GM18909 (cell line): ENCODE measurements around the gene ZFPM1.
A peak's percentile ranks its signal among the peaks of the same experiment; 100 is the strongest.

Source experiments
- ATAC-seq: cut with Tn5 transposase; IDR thresholded peaks from one replicate; pipeline ENCODE4 v1.9.1; 2021; ENCODE audit warnings: mild to moderate bottlenecking; ENCODE audit not compliant: unreplicated experiment, poor library complexity

The ZFPM1 gene

DNA sequence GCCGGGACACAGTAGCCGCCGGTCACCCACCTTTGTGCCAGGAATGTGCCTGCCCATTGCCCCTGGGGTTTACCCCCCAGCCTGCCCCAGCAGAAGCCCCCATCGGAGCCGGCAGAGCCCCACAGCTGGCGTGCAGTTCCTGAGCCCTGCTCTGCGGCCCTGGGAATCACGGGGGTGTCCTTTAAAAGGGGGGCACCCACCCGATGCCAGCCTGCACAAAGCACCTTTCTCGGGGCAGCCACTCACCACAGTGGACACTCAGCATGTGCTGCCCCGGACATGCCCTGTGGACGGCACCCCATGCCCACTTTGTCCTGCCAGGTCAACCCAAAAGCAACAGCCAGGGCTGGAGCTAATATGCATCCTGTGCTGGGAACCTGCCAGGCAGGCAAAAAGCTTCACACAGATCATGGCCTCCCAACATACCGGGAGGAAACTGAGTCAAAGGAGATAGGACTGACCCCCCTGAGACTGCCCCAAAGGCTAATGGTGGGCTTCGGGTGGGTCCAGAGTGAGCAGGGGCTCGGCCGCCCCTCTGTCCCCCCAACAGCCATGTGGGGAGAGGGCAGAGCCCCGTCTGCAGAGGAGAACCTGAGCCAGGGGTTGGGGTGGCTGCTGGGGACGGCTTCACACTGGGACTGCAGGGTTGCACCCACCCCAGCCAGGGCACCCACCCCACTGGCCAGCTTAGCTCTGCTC is 71.3 kb downstream of the ZFPM1 start:
- ATAC-seq, result no peak

DNA sequence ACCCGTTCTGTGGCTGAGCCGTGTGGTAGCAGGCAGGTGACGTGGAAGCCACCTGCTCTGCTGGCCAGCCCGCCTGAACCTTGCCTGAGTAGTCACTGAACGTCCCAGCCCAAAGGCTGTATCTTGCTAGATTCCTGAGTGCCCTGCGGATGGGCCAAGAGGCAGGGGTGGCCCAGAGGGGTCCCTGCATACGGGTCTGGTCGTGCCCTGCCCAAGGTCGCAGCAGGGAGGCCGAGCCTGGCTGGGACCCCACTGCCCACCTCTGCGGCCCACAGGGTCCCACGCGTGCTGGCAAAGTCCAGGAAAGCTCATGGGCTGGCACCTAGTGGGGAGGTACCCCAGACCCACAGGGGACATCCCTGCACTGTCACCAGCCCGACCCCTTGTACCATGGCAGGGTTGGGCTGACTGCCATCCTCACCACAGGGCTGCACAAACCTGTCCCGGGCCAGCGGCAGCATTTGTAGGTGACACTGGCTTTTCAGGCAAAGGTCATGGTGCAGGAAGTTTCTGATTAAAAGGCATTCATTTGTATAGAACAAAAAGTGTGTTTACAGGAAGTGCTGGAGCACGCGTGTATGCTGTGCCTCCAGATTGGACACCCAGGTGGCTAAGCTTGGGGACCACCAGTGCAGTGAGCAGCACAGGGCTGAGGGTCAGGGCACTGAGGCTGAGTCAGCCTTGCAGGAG is 72.0 kb downstream of the ZFPM1 start:
- ATAC-seq, result no peak

GRCh38 chr16:88525663-88525990 is 72.5 kb downstream of the ZFPM1 start:
- no peak for ATAC-seq

GRCh38 chr16:88526008-88526905 is 73.2 kb downstream of the ZFPM1 start:
- ATAC-seq, result no peak

GRCh38 chr16:88526906-88527185 is 73.8 kb downstream of the ZFPM1 start:
- no peak for ATAC-seq

- ATAC-seq, result no peak
These were observed 74.3 kb downstream of the ZFPM1 start for GRCh38 chr16:88527186-88527936.

GRCh38 chr16:88527937-88528743 is 75.1 kb downstream of the ZFPM1 start:
- no peak for ATAC-seq

DNA sequence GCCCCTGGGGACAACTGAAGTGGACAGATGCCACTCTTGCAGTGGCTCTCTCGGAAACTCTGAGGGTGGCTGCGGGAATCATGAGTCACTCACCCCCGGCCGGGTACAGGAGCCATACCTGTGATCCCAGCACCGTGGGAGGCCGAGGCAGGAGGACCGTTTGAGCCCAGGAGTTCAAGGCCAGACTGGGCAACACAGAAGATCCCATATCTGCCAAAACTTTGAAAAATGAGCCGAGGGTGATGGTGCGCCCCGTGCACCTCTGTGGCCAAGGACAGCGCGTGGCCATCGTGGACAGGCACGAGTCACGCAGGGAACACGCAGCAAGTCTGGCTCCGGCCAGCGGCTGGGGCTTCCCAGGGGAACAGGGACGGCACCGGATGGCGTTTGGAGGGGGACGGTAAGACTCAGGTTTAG is 75.8 kb downstream of the ZFPM1 start:
- ATAC-seq, result no peak

DNA sequence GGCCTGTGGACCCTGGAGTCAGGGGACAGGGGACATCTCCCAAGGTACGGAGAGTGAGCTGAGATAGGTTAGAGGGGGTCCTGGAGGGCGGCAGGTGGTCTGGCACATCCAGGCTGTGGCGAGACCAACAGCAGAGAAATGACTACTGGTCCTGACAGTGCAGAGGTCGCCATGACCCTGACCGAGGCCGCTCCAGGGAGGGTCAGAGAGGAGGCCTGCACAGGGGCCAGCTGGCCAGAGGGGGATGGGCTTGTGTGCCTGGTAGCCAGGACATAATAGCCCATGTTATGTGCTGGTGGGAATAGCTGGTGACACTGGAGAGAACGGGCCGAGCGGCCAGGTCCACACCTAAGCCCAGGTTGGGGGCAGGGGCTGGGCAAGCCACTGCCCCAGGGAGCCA is 76.5 kb downstream of the ZFPM1 start:
- ATAC-seq, result no peak

DNA sequence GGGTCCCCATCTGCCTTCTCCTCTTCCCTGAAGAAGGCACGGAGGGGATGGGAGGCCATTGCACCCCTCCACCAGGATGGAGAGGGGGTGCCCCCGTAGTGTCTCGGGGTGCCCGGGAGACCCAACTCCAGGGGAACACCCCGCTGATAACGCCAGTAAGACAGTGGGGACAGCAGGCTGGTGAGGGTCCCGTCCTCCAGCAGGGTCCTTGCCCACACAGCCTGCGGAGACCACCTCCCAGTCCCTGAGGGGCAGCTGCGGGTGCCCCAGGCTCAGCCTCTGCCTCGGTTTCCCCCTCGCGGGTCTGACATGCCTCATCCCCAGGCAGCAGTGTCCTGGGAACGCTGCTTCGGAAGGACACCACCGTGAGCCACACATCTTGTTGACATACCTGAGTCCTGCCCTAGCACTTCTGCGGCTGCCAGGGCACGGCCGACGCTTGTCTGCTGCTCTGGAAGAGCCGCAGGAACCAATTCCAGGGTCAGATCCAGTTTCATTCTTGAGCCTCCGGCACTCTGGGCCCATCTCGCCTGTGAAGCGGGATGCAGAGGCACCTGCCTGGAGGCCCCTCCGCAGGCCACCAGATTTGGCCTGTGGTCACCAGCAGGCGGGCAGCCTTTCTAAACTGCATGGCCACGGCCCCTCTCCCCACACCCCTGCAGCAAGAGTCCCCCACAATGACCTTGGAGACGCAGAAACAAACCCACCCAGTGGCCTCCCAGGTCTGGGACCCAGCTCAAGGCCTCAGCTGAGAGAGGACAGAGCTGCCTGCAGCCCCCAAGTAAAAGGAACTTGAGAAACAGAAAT is 77.2 kb downstream of the ZFPM1 start:
- no peak for ATAC-seq

GRCh38 chr16:88530858-88531203 is 77.8 kb downstream of the ZFPM1 start:
- ATAC-seq, result no peak

GRCh38 chr16:88531346-88531745 is 78.3 kb downstream of the ZFPM1 start:
- no peak for ATAC-seq

GRCh38 chr16:88531931-88532433 is 78.9 kb downstream of the ZFPM1 start:
- no peak for ATAC-seq

GRCh38 chr16:88532434-88533241 is 79.6 kb downstream of the ZFPM1 start:
- ATAC-seq, result no peak

- ATAC-seq, result no peak
These were observed 80.4 kb downstream of the ZFPM1 start for GRCh38 chr16:88533381-88533917.

- ATAC-seq, result peak; percentile 58
These were observed 81.0 kb downstream of the ZFPM1 start for GRCh38 chr16:88533932-88534637.

GRCh38 chr16:88534638-88535190 is 81.6 kb downstream of the ZFPM1 start:
- ATAC-seq, result peak; percentile 13
